Ishikawa (cell line): Measurements from ENCODE around the gene FLAD1.

Experiments
- CEBPB ChIP-seq: IDR thresholded peaks from 2 replicates; pipeline ENCODE4 v1.6.1; 2012
- CREB1 ChIP-seq: IDR thresholded peaks from 2 replicates; pipeline ENCODE4 v1.6.1; 2012; ENCODE audit warnings: low read depth
- EGR1 ChIP-seq: IDR thresholded peaks from 2 replicates; pipeline ENCODE4 v1.6.1; 2012
- EP300 ChIP-seq: IDR thresholded peaks from 2 replicates; pipeline ENCODE4 v1.6.1; 2012; ENCODE audit warnings: borderline replicate concordance
- FOXM1 ChIP-seq: IDR thresholded peaks from 2 replicates; pipeline ENCODE4 v1.6.1; 2012; ENCODE audit warnings: low read depth, borderline replicate concordance
- NFIC ChIP-seq: IDR thresholded peaks from 2 replicates; pipeline ENCODE4 v1.6.1; 2012
- RAD21 ChIP-seq: IDR thresholded peaks from 2 replicates; pipeline ENCODE4 v1.6.1; 2012; ENCODE audit warnings: low read depth
- TAF1 ChIP-seq: IDR thresholded peaks from 2 replicates; pipeline ENCODE4 v1.6.1; 2012; ENCODE audit warnings: low read depth, mild to moderate bottlenecking
- TCF12 ChIP-seq: IDR thresholded peaks from 2 replicates; pipeline ENCODE4 v1.6.1; 2012; ENCODE audit warnings: low read depth
- TEAD4 ChIP-seq: IDR thresholded peaks from 2 replicates; pipeline ENCODE4 v1.6.1; 2012
- YY1 ChIP-seq: IDR thresholded peaks from 2 replicates; pipeline ENCODE4 v1.6.1; 2012; ENCODE audit warnings: low read depth
- ZBTB7A ChIP-seq: IDR thresholded peaks from 2 replicates; pipeline ENCODE4 v1.6.1; 2012; ENCODE audit warnings: low read depth
- TF ChIP-seq, protein P1 (sequence below): IDR thresholded peaks from 2 replicates; pipeline ENCODE4 v1.6.1; 2012; ENCODE audit warnings: low read depth, mild to moderate bottlenecking
- TF ChIP-seq, protein P2 (sequence below): IDR thresholded peaks from 2 replicates; pipeline ENCODE4 v1.6.1; 2012
- TF ChIP-seq, protein P3 (sequence below): IDR thresholded peaks from 2 replicates; pipeline ENCODE4 v1.6.1; 2012

The FLAD1 gene

DNA sequence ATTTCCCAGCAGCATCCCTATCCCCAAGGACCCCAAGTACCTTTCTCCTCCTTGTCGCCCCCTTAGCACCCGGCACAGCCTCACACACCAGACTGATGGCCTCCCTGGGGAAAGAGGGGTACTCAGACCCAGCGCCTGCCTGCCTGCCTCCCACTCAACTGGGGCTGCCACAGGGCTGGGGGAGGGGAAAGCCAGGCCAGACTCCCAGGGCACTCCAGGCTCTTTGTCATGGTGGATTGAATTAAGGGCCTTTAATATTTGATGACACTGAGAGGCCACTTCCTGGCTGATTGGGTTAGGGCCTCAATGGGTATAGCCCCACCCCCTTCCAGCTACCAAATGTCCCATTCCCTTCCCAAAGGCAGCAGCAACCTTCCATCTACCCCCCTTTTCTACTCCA is 14.4 kb upstream of the FLAD1 start:
- TF ChIP-seq CEBPB (no peak), RAD21 (no peak), EP300 (no peak), CREB1 (no peak), EGR1 (no peak)

DNA sequence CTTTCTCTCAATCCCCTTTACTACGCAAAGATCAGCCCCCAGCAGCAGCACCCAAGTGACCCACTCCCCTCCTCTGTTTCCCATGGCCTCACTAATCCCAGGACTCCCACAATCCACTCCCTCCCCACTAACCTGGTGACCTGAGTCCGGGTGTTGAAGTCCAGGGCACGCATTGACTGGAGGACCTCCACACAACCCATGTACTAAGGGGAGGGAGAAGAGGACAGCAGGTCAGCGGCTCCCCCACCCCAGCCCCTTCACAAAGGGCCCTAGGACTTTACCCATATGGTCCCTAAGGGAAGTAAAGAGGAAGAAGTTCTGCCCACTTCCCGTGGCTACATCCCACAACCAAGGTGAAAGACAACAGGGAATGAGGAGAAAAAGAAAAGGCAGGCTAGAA is 13.9 kb upstream of the FLAD1 start:
- TF ChIP-seq CREB1 (no peak), TAF1 (no peak), ZBTB7A (no peak), RAD21 (no peak), FOXM1 (no peak), YY1 (no peak), NFIC (no peak), TEAD4 (no peak), EP300 (no peak), TCF12 (no peak), EGR1 (no peak)
- TF ChIP-seq, protein P1, sequence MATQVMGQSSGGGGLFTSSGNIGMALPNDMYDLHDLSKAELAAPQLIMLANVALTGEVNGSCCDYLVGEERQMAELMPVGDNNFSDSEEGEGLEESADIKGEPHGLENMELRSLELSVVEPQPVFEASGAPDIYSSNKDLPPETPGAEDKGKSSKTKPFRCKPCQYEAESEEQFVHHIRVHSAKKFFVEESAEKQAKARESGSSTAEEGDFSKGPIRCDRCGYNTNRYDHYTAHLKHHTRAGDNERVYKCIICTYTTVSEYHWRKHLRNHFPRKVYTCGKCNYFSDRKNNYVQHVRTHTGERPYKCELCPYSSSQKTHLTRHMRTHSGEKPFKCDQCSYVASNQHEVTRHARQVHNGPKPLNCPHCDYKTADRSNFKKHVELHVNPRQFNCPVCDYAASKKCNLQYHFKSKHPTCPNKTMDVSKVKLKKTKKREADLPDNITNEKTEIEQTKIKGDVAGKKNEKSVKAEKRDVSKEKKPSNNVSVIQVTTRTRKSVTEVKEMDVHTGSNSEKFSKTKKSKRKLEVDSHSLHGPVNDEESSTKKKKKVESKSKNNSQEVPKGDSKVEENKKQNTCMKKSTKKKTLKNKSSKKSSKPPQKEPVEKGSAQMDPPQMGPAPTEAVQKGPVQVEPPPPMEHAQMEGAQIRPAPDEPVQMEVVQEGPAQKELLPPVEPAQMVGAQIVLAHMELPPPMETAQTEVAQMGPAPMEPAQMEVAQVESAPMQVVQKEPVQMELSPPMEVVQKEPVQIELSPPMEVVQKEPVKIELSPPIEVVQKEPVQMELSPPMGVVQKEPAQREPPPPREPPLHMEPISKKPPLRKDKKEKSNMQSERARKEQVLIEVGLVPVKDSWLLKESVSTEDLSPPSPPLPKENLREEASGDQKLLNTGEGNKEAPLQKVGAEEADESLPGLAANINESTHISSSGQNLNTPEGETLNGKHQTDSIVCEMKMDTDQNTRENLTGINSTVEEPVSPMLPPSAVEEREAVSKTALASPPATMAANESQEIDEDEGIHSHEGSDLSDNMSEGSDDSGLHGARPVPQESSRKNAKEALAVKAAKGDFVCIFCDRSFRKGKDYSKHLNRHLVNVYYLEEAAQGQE: no peak
- TF ChIP-seq, protein P2, sequence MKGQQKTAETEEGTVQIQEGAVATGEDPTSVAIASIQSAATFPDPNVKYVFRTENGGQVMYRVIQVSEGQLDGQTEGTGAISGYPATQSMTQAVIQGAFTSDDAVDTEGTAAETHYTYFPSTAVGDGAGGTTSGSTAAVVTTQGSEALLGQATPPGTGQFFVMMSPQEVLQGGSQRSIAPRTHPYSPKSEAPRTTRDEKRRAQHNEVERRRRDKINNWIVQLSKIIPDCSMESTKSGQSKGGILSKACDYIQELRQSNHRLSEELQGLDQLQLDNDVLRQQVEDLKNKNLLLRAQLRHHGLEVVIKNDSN: no peak
- TF ChIP-seq, protein P3, sequence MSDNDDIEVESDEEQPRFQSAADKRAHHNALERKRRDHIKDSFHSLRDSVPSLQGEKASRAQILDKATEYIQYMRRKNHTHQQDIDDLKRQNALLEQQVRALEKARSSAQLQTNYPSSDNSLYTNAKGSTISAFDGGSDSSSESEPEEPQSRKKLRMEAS: no peak

DNA sequence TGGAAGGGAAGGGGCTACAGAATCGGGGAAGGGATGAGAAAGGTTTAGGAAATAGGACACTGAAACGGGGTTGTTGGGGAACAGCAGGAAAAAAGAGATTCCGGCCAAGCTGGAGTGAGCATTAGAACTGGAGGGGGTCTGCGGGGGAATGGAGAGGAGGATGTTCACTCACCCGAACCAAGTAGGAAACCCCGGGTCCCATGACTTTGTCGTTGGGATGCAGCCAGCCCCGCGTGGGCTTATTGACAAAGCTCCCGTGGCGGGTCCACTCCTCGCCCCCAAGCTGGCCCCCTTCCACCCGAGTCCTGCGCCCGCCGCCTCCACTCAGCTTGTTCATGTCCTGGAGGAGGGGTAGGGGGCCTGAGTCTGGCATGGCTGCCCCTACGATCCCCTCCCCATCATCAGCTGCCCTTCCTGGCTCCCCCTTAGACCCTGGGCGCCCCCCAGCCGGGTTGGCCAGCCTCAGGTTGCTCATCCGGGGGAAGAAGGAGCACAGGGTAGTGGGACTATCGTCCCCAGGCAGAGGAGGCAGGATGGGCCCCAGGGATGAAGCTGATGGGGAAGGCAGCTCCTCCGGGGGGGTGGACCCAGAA is 13.2 kb upstream of the FLAD1 start:
- TF ChIP-seq, protein P3: no peak
- TF ChIP-seq TEAD4 (no peak), ZBTB7A (no peak), YY1 (no peak), FOXM1 (no peak), RAD21 (no peak), EGR1 (no peak), EP300 (no peak), CREB1 (no peak), TCF12 (no peak), CEBPB (no peak), TAF1 (no peak), NFIC (no peak)
- TF ChIP-seq, protein P2: no peak
- TF ChIP-seq, protein P1: no peak

DNA sequence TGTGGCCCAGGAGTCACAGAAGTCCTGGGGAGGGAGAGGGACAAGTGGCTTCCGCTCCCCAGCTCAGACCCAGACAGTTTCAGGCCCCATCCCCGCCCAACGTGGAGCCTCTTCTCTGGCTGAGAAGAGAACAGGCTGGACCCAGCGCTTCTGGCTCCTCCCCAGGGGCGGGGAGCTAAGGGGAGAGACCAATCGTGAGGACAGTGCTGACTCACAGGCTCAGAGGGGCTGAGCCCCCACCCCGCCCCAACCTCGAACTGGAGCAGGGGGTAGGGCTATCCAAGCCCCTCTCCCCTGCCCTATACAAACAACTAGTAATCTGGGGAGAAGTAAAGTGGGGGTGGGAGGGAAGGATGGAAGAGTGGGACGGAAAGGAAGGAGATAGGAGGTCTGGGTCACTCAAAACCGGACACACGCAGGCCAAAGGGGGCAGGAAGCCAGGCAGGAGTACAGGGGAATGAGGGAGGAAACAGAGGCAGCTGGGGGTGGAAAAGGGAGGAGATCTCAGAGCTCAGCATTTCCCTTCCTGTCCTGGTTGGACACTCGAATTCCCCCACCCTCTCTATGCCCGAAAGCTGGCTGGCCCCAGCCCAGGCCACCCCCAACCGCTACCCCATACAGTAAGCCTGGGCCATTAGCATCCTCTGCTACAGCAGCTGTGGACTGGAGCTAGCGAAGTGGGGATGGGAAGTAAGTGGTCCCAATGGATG is 12.4 kb upstream of the FLAD1 start, which contains the start of gene SHC1:
SHC1 (minus strand) TSS at position 117 of the 710 bp plus-strand sequence. CDS start 221 bp downstream, outside the sequence.
- TF ChIP-seq CEBPB: no peak
- 0 out of 2 replicates have a peak, but pooled peaks have one; percentile 7 for TF ChIP-seq NFIC
- TF ChIP-seq YY1: no peak
- no peak for TF ChIP-seq CREB1
- peak; percentile 17; the same call in 1 of the 2 replicates for TF ChIP-seq TAF1
- peak; percentile 96 for TF ChIP-seq ZBTB7A

DNA sequence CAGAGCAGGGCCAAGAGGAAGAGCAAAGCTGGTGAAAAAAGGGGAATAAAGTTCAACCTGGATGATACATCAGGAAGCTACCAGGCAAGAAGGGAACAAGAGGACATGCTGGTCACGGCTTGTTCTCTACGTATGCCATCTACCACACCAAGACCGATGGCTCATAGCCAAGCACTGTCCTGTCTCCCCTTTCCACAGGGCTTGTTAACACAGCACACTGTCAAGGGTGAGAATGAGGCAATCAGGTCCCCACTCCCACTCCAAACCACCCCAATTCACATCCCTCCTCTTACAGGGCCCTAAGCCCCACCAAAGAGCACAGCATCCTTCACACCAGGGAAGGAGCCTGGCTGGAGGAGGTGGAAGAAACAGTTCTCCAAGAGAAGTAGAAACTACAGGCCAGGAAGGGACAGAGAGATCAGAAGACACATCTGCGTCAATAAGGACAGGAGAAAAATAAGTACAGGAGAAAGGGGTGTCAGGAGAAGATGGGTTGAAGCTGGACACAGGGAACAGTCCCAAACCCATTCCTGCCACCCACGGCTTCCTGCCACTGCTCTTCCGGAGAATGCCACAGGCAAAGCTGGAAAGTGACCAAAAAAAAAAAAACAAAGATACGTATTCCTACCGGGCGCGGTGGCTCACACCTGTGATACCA is 11.7 kb upstream of the FLAD1 start:
- TF ChIP-seq CEBPB: no peak
- no peak for TF ChIP-seq YY1
- TF ChIP-seq CREB1: no peak
- TF ChIP-seq TEAD4: no peak
- TF ChIP-seq, protein P1: no peak
- no peak for TF ChIP-seq EP300
- TF ChIP-seq NFIC: no peak
- no peak for TF ChIP-seq TAF1
- TF ChIP-seq, protein P2: no peak
- TF ChIP-seq TCF12: no peak
- TF ChIP-seq EGR1: no peak
- no peak for TF ChIP-seq ZBTB7A
- TF ChIP-seq FOXM1: no peak
- TF ChIP-seq, protein P3: no peak
- TF ChIP-seq RAD21: no peak
